C1 segment of cervical spinal cord (tissue), 14 donors: ENCODE results near the gene ATG9A.
A peak's percentile ranks its signal among the peaks of the same experiment; 100 is the strongest.

Experiments
- DNase-seq, 14 donors: peaks; one replicate each; lab custom pipeline; 2025; lab: John Stamatoyannopoulos, UW

Gene ATG9A

DNA sequence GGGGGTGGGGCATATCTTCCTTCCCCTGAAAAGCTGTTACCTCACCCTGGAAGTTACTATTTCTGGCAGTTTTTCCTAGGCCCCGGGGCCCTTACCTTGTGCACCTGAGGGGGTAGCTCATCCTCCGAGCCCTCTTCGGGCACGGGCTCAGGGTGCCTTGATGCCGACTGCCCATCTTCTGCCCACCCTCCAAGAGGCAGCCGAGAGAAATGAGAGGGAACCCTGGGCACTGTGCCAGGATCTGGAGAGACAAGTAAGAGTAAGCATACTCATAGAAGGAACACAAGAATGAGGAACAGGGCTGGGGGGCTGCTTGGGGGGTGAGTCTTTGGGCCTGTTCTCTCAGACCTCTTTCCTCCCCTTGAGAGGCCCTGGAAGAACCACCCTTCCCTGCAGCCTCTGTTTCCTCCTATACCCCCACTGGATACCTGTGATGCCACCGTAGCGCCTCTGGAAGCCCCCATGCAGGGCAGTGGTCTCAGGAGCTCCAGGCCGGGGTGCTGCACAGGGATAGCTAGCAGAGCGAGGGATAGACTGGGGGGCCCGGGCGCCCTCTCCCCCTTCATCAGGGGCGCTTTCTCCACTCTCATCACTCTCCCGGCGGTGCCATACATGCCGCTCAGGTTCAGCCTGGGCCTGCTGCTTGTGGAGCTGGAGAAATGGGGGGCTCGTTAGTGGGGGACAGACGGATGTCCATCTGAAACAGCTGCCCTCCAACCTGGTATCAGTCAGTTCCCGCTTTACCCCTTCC, 8.6 kb downstream of the ATG9A start:
- no peak for DNase-seq

DNA sequence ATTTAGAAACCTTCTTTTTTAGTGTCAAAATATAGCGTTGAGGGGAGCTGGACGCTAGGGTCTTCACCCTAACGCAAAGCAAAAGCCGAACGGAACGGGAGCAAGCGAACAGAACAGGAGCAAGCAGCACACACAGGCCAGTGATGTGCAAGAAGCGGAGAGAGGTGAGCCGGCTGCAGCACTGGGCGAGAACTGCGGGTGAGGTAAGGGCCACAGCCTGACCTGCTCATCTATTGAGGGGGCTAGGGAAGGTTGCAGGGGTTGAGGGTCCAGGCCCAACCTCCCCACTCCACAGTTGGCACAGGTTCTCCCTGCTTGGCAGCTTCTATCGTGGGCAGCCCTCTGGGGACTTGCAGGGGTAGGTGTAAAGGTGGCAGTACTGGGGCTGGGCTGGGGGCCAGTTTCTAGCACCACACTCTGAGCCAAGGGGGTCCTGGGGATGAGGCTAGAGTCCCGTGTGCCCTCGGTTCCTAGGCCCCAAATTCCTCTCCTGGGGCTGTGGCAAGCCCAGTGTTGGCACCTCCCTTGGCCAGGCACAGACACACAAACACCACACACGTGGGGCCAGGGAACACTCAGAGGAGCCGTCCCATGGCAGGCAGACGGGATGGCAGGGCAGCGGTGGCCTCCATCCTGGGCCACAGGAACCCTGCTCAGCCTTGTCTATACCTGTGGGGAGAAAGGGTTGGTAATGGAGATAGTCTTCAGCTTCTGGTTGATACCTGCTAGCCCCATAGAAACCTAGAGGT, 9.5 kb downstream of the ATG9A start:
- no peak for DNase-seq

DNA sequence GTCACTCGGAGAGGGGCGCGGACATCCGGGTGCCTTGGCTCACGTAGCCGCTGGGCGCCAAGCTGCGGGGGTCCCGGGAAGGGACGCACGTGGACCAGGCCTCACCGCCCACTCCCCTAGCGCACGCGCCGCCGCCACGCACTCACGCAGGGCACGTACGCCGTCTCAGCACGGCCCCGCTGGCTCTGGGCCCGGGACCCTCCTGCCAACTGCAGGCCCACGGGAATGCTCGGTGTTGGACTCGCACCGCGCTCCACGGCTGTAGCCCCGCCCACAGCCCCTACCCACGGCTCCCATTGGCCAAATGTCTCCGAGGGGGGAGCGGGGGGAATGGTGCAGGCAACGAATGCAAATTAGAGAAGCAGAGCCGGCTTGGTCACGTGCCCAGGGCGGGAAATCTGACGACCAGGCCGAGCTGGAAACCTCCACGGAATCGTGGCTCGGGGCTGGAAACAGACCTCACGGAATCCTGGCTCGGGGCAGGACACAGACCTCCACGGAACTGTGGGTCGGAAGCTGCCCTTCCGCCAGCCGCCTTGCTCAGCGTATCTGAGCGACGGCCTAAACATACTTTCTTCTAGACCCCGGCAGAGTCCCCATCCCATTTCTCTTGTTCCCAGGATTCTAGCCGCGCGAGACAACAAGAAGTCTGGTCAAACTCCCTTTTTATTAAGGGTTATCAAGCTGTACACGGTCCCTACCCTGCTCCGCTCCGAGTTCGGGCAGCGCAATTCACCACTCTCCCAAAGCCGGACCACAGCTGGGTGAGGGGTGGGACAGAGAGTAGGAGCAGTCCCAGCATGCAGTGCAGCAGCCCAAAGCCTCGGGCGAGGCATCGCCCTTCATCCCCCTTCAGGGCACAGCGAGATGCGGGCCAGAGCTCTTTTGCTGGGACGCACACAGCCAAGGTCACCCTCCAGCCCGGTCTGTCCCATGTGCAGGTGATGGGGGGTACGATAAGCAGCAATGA, 10.4 kb downstream of the ATG9A start, which contains the start of gene ABCB6:
ABCB6 (minus strand) TSS at position 227 of the 970 bp plus-strand sequence. CDS start 285 bp downstream, outside the sequence.
- DNase-seq: peak; percentile 44 to 95 (median 91)

DNA sequence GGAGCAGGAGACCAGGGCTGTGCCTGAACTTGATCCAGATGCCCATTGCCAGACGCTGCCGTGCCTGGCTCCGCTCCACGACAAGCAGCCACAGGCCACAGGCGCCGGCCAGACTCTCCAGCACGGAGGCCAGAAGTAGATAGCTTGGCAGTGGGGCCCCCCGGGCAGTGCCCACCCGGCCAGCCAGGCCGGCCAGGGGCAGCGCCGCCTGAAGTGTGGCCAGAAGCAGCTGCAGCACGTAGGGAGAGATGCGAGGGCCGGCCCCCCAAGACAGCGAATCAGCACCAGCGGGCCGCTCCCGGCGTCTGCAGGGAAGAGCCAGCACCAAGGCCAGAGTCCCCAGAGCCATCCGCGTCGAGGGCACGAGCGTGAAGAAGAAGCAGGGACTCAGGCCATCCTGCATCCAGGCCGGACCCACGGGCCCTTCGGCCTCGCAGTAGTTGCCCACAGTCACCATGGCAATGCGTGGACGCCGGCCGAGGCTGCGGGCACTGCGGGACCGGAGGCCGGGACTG, 11.2 kb downstream of the ATG9A start:
- DNase-seq: peak in 13 of 14 donors; percentile 35 to 89 (median 76)

DNA sequence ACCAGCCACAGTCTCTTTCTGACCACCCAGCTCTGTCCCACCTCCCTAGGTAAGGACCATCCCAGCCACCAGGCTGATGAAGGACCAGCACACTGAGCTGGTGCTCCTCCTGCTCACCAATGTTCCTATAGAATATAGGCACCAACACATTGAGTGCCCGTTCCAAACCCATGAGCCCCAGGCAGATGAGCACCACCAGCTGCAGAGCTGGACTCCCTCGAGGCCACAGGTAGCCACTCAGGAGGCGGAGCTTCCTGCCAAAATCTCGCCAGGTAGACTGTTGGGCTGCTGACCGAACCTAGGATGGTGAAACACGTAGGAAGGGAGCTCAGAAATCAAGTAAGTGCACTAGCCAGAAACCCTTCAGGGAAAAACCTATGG, 12.9 kb downstream of the ATG9A start:
- DNase-seq: no peak

DNA sequence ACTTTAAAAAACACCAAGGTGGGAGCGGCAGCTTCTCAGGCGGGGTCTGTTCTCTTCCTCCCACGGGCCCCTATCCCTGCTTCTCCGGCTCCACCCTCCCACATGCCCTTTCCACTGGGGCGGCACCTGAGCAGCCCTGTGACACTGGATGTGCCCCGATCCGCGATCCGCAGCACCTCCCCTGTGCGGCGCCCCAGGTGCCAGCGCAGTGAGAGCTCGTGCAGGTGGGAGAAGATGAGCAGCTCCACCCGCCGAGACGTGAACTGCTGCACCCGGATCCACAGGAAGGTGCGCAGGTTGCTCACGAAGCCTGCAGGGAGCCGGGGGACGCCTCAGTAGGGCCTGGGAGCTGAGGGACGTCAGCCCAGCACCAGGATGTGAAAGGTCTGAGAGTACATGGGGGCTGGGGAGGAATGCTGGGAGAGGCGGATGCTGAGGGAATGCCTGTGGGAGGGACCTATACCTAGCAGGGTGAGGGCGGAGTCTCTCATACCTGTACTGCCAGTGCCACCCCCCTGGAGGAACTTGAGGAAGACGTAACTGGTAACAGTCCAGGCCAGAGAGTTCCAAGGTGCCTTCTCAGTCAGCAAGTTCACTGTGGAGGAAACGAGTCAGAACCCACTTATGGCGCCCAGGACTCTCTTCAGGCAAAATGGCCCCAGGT, 13.4 kb downstream of the ATG9A start:
- DNase-seq: no peak

DNA sequence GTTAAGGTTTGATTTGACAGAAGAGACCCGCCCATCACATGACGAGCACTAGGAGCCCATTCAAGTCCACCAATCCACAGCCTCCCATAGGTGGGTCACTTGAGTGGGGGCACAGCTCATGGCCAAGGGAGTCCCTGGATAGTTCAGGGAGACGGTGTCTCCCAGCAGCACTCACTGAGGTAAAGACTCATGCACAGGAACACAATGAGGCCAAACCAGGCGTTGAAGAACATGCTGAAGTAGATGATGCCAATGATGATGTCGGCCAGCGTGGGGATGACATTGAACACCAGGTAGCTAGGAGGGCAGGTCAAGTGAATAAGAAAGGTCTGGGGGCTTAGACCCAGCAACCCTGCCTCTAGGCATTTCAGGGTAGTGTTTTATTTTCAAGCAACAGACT, 14.7 kb downstream of the ATG9A start:
- DNase-seq: no peak

DNA sequence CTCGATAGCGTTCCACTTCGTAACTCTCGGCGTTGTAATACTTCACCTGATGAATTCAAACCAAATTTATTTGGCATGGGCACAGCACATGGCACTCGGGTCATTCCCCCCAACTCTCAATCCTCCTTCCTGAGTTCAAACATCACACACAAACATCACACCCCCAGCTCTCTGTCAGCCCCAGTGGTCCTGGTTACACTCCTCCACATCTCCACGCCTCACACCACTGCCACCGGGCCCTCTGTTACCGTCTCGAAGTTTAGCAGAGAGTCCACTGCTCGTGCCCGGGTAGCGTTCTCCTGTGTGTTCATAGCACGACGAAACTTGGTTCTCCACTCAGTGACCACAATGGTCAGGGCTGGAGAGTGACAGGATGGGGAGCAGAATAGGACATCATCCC, 15.3 kb downstream of the ATG9A start:
- DNase-seq: no peak

DNA sequence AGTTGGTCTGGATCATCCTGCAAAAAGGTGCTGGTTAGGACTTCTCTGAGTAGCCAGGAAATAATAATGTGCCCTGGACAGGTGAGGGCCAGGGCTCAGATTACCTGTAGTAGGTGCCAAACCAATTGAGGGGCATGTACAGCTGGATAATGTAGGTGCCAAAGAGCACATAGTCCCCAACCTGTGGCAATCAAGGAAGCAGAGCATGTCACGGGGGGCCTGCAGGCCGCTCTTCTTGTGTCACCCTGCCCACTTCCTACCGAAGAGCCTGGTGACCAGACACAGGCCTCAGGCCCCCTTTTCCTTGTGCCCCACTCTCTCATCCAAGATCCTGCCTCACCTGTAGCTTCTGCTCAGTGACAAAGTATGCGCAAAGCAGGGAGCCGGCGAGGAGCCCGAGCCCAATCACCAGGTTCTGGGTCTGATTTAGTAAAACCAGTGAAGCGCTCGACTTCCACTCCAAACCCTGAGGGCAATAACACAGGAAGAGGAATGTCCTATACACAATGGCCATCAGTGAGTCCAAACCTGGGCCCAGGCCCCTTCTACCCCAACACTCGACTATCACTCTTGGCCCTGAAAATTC, 15.9 kb downstream of the ATG9A start:
- no peak for DNase-seq

DNA sequence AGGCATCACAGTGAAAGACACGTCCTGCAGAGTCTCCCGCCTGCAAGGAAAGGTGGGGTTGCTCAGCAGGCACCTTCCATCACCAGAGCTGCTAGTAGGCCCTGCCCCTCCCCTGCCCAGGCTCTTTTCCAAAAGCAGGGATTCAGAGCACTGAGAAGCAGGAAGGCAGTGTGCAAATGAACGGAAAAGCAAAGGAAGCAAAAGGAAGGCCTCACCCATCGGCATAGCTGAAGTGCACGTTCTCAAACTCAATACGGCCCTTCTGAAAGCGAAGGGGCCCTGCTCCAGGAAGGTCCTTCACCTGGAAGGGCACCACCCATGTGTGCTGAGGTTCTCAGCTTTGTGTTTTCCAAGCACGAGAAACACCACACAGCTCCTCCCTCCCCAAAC, 16.4 kb downstream of the ATG9A start:
- no peak for DNase-seq

DNA sequence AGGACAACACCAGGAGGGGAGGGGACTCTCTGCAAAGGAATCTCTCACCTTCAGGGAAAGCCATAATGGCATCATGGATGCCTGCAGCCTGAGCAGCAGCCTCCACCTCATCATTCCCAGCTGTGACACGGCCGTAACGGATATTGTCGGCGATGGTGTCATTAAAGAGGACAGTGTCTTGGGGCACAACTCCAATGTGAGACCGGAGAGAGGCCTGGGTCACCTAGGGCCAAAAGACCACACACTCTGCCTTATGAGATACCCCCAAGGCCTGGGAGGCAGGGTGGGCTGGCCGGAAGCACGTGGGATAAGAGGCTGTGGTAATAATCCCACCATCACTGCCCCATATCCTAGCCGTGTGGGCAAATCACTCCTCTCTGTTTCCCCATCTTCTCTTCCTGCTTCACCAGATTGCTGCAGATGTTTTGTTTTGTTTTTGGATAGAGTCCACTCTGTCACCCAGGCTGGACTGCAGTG, 18.5 kb downstream of the ATG9A start:
- DNase-seq: no peak

DNA sequence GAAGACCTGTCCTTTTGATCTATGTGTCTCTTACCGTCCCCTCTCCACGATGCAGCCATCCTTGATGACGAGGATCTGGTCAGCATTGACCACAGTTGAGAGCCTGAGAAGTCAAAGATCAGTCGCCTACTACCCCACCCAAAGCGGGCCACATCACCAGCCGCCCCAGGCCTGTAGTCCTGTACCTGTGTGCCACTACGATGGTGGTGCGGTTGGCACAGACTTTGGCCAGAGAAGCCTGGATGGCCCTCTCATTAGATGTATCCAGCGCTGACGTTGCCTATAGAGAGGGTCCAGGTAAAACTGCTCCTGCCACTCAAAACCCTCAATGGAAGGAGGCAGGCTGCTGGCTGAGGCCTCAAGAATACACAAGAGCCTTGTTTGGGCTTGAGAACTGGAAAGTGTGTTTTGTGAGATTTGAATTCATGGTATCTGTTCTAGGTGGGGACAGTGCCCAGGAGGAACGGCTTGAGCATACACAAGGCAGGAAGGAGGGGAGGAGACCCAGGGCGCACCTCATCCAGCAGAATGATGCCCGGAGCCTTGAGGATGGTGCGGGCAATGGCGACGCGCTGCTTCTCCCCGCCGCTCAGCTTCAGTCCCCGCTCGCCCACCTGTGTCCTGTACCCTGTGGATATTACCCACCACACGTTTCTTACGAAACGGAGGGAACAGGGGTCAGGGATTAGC, 19.1 kb downstream of the ATG9A start:
- no peak for DNase-seq

DNA sequence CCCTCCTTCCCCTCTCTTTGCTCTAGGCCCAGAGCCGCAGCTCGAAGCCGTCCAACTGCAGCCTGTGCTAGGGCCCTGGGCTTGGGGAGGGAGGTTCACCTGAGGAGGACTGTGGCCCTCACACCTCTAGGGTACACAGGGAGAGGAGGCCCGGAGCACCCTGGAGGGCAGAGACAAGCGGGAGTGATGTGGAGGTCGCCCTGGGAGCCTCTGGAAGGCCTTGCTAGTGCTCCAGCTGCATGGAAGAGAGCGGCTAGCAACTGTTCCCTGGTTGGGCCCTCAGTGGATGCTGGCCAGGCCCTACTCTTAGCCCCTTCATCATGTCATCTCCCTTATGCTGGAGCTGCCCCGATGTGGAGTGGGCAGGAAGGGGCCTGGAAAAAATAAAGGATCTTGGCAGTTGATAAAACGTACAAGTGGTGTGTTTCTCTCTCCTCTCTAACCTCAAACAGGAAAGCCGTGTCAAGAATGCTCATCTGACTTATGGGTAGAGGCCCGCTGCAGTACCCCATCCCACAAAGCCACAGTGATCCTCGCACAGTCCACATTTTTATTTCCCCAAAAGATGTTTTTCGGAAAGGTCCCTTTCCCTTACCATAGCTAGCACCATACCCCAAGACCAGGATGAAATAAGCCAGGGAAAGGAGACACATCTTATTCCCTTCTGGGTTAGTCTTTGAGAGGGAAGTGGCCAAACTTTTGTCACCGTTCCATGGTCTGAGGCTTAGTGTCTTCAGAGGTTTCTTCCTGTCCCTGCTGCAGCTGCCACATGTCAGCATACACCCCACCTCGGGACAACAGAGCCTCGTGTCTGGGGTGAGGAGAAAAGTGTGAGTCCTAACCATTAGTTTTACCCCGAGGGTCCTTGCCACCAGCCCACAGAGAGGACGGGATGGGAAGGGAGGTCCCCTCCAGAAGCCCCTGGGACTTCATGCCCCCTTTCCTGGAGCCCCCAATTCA, 19.9 kb downstream of the ATG9A start:
- DNase-seq: no peak

DNA sequence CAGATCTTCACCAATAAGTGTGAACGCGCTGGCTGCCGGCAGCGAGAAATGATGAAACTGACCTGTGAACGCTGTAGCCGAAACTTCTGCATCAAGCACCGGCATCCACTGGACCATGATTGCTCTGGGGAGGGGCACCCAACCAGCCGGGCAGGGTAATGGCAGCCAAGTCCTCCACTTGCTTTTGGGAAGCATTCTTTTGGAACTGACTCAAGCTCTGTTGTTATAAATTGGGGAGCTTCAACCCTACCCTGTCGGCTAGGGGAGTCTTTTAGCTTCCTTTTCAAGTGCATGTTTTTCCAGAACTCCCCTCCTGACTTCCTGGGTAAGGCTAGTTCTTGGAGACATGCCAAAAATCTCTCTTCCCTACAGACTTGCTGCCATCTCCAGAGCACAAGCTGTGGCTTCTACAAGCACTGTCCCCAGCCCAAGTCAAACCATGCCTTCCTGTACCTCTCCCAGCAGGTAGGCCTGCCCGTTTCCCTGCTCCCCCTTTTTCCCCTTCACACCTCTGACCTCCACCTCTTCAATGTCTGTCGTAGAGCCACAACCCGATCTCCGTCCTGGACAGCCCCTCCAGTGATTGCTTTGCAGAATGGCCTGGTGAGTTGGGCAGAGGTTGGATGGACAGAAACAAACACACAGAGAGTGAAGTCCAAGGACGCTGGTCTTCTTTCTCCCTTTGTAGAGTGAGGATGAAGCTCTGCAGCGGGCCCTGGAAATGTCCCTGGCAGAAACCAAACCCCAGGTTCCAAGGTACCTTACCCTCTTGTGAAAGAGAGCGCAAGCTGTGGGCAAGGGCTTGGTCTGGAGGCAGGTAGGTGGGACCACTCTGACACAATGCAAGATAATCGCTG, 21.3 kb downstream of the ATG9A start:
- peak in 1 of 14 donors; percentile 16 for DNase-seq

DNA sequence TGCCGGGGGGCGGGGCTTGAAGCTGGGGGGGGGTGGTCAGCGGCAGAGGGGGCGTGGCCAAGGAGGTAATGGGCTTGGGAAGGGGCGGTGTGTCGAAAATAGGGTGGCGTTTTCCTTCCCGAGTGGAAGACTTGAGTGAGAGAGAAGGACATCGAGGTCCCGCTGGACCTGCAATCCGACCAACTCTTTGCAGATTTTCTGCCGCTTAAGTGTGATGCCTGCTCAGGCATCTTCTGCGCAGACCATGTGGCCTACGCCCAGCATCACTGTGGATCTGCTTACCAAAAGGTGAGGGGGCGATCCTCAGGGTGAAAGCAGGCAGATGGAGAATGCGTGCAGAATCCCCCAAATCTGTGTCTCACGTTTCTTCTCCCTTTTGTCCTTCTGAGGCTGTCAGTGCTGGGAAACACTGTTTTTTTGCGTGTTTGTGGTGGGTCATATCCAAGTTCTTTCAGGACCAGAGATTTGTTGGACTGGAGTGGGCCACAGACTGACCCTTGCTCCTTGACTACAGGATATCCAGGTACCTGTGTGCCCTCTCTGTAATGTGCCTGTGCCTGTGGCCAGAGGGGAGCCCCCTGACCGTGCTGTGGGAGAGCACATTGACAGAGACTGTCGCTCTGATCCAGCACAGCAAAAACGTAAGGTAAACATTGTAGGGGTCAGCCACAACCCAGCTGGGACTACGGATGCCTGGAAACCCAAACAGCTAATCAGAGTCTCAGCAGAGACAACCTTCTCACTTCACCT, 22.1 kb downstream of the ATG9A start:
- DNase-seq: peak in 1 of 14 donors; percentile 47

DNA sequence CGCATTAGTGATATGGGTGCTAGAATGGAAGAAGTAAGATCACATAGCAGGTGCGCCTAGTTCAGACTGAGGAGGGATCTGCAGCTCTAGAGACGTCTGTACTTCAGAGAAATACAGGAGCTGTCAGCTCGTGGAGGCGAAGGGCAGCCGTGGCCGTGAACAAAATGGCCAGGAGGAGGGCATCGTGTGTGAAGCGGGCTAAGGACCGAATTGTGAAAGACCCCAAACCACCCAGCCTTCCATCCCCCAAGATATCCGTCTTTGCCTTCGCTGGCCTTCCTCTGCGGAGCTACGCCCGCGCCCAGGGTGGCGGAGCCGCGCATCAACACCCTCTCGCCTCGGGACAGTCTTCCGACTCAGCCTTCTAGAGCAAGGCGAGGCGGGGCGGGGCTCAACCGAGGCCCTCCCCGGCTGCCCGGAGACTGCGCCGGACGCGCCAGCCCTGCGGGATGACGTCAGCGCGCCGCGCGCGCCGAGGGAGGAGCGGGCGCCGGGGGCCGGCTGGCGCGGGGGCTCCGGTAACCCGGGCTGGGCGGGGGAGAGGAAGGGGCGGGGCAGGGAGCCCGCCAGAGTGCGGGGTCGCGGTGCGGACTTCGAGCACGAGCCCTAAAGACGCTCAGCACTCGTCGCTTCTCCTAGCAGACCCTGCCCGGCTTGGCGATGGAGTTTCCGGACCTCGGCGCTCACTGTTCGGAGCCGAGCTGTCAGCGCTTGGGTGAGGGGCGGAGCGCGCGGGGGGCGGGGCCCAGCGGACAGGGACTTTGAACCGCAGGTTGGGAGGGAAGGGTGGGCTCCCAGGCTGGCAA, 22.9 kb downstream of the ATG9A start, which contains the start of gene ZFAND2B:
ZFAND2B (plus strand) TSS at position 455 of the 806 bp plus-strand sequence; CDS start at position 661, 206 bp downstream.
- peak; percentile 47 to 95 (median 89) for DNase-seq
